GM23248 (cell line): ENCODE measurements around the gene SLAMF1. TPM values are rescaled to one million over a fixed set of nuclear protein-coding genes. Genes with fewer than 3 reads are reported as not detected.

ENCODE experiments used
- DNase-seq: peaks from one replicate; pipeline ENCODE4 v3.0.0-alpha.2; 2015
- H2AFZ ChIP-seq: fragments of 200-600 bp; sonication (generic); 2 replicates; pipeline ENCODE4 v1.6.1; 2016; ENCODE audit warnings: antibody characterized with exemption
- H3F3A ChIP-seq: fragments of 200-600 bp; sonication (generic); 2 replicates; pipeline ENCODE4 v1.6.1; 2016; ENCODE audit warnings: mild to moderate bottlenecking, antibody characterized with exemption, mixed run types; ENCODE audit not compliant: insufficient read depth
- H3K27ac ChIP-seq: fragments of 200-600 bp; sonication (generic); 2 replicates; pipeline ENCODE4 v1.5.1; 2016; ENCODE audit warnings: mild to moderate bottlenecking
- H3K27me3 ChIP-seq: fragments of 200-600 bp; sonication (generic); replicated peaks from 2 replicates; pipeline ENCODE4 v1.6.1; 2016; ENCODE audit warnings: mild to moderate bottlenecking; ENCODE audit not compliant: insufficient read depth
- H3K36me3 ChIP-seq: fragments of 200-600 bp; sonication (generic); 2 replicates; pipeline ENCODE4 v1.6.1; 2016; ENCODE audit warnings: low read depth, mild to moderate bottlenecking
- H3K4me1 ChIP-seq: fragments of 200-600 bp; sonication (generic); 2 replicates; pipeline ENCODE4 v1.6.1; 2016; ENCODE audit warnings: mild to moderate bottlenecking; ENCODE audit not compliant: insufficient read depth
- H3K4me2 ChIP-seq: fragments of 200-600 bp; sonication (generic); one replicate; pipeline ENCODE4 v1.6.1; 2016; ENCODE audit warnings: mild to moderate bottlenecking; ENCODE audit not compliant: unreplicated experiment
- H3K4me3 ChIP-seq: fragments of 200-600 bp; sonication (generic); 2 replicates; pipeline ENCODE4 v1.5.1; 2016; ENCODE audit warnings: mild to moderate bottlenecking
- H3K79me2 ChIP-seq: fragments of 200-600 bp; sonication (generic); 2 replicates; pipeline ENCODE4 v1.6.1; 2016; ENCODE audit warnings: mild to moderate bottlenecking; ENCODE audit not compliant: insufficient read depth
- H3K9ac ChIP-seq: fragments of 200-600 bp; sonication (generic); 2 replicates; pipeline ENCODE4 v1.6.1; 2016; ENCODE audit warnings: mild to moderate bottlenecking
- H3K9me2 ChIP-seq: fragments of 200-600 bp; sonication (generic); 2 replicates; pipeline ENCODE4 v1.6.1; 2016; ENCODE audit warnings: mixed run types, mild to moderate bottlenecking, moderate library complexity; ENCODE audit not compliant: insufficient read depth
- H3K9me3 ChIP-seq: fragments of 200-600 bp; sonication (generic); one replicate; pipeline ENCODE4 v1.6.1; 2017; ENCODE audit warnings: low read depth
- H4K20me1 ChIP-seq: fragments of 200-600 bp; sonication (generic); 2 replicates; pipeline ENCODE4 v1.6.0; 2016; ENCODE audit not compliant: insufficient read depth
- EZH2 ChIP-seq: fragments of 200-600 bp; sonication (generic); IDR thresholded peaks from 2 replicates; pipeline ENCODE4 v1.6.1; 2018; ENCODE audit warnings: antibody characterized with exemption, mild to moderate bottlenecking; ENCODE audit not compliant: insufficient read depth, poor library complexity, severe bottlenecking
- EZH2phosphoT487 ChIP-seq: fragments of 200-600 bp; sonication (generic); IDR thresholded peaks from 2 replicates; pipeline ENCODE4 v1.6.1; 2018; ENCODE audit warnings: antibody characterized with exemption, moderate library complexity, mild to moderate bottlenecking, low read depth; ENCODE audit not compliant: insufficient read depth
- WGBS, 2 experiments: methylation state at CpG; one replicate each; pipeline ENCODE4 v1.1.6; 2015 to 2017; ENCODE audit warnings: low lambda C conversion rate in 2 of 2, low coverage in 1 of 2; ENCODE audit errors: missing lambda C conversion rate in 2 of 2; 5-methylcytosine and 5-hydroxymethylcytosine counted together
- in situ Hi-C: fragments of 300-500 bp; cut with MboI; formaldehyde crosslinking; loops from 2 replicates; pipeline ENCODE4 v1.15.0; 2020
- polyA plus RNA-seq: library from polyadenylated mRNA; unstranded; fragments of >200 nt; fragmentation: Nextera tagmentation; extraction: Ambion mirVana; gene quantifications from 2 replicates; pipeline ENCODE4 v1.2.1, GENCODE V29; 2016
- total RNA-seq: library from RNA; depleted of rRNA; stranded (reverse); fragments of >200 nt; shearing (Covaris generic); gene quantifications from 2 replicates; pipeline ENCODE4 v1.2.3, GENCODE V29; 2014

SLAMF1 gene
- total and polyA plus RNA-seq, 2 experiments from 2014 or later, result not detected

DNA sequence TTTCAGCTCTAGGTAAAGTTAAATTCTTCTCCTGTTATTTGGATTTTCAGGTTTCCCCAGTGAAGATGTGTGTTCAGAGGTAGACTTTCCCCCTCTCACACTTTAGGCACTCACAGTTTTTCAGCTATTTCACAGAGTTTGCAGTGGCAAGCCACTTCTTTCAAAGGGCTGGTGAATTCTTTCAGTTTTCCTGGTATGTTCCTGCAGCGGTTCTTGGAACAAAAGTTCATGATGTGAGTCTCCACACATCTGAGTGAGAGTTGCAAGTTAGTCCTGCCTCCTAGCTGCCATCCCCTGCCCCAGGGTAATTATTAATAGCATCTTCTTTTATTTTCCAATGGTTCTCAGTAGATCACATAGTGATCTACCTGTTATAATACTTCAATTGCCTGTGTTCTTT lies 40.2 kb downstream of the SLAMF1 start:
- Histone ChIP-seq H4K20me1 (no peaks in the 10 kb centered on the region), H3K4me1 (no peaks in the 10 kb centered on the region), H3K4me3 (no peak overlapping the region), H3F3A (no peaks in the 10 kb centered on the region), H3K9me2 (no peaks in the 10 kb centered on the region), H3K27me3 (0 out of 2 replicates have a peak, but pooled peaks cover 24% of the 10 kb centered on the region), H3K4me2 (no peak overlapping the region), H2AFZ (no peak overlapping the region), H3K27ac (no peak overlapping the region), H3K79me2 (no peaks in the 10 kb centered on the region), H3K36me3 (no peaks in the 10 kb centered on the region), H3K9ac (no peak overlapping the region), H3K9me3 (no peaks in the 10 kb centered on the region)
- 53 to 55% methylated on average over 1 of the region's 1 CpG for WGBS, 2 experiments
- TF ChIP-seq EZH2 (no peak), EZH2phosphoT487 (no peak)
- in situ Hi-C loops, result loop anchor here (10.0 kb wide), 1 partner anchor 172 kb away; no protein-coding TSS in a partner anchor
- DNase-seq, result no peak

DNA sequence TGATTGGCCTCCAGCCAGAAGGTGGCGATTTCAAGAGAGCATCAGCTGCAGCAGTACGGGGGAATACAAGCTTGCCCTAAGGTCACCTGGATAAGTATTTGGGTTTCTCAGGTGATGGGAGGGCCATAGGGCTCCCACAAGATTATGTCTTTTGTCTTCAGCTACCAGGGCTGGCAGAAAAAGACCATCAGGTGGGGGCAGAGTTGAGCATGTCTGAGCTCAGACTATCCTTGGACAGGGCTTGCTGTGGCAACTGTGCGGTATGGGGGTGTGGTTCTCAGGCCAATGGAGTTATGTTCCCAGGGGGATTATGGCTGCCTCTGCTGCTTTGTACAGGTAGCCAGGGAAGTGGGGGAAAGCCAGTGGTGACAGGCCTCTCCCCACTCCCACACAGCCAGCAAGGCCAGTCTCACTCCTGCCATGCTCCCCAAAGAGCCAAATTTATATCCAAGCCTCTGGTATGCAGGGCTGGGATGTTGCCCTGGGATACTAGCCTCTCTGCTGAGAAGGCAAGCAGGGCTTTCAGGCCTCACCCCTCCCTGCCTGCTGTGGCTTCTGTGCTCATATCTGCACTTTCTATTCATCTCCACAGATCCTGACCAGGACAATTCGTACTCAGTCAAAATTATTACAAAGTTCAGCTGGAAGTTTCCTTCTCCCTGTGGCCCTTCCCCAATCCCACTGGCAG lies 40.9 kb downstream of the SLAMF1 start:
- H3K4me1 ChIP-seq, result no peaks in the 10 kb centered on the region
- no peak overlapping the region for H2AFZ ChIP-seq
- H3K4me3 ChIP-seq, result no peak overlapping the region
- in situ Hi-C loops, result loop anchor here (10.0 kb wide), 1 partner anchor 171 kb away; no protein-coding TSS in a partner anchor
- WGBS, 2 experiments, result 38 to 41% methylated on average over 4 of the region's 4 CpGs
- no peaks in the 10 kb centered on the region for H3K9me3 ChIP-seq
- H3K36me3 ChIP-seq, result no peaks in the 10 kb centered on the region
- no peaks in the 10 kb centered on the region for H3K79me2 ChIP-seq
- H4K20me1 ChIP-seq, result no peaks in the 10 kb centered on the region
- H3K4me2 ChIP-seq, result no peak overlapping the region
- no peaks in the 10 kb centered on the region for H3F3A ChIP-seq
- no peak overlapping the region for H3K9ac ChIP-seq
- H3K9me2 ChIP-seq, result no peaks in the 10 kb centered on the region
- no peak for DNase-seq
- 0 out of 2 replicates have a peak, but pooled peaks cover 18% of the 10 kb centered on the region for H3K27me3 ChIP-seq
- TF ChIP-seq EZH2 (no peak), EZH2phosphoT487 (no peak)
- H3K27ac ChIP-seq, result no peak overlapping the region

DNA sequence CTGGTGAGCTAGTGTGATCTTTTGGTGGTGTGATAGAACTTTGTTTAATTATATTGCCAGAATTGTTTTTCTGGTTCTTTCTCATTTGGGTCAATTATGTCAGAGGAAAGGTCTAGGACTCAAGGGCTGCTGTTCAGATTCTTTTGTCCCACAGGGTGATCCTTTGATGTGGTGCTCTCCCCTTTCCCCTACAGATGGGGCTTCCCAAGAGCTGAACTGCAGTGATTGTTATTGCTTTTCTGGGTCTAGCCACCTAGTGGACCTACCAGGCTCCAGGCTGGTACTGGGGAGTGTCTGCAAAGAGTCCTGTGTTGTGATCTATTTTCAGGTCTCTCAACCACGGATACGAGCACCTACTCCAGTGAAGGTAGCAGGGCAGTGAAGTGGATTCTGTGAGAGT lies 41.6 kb downstream of the SLAMF1 start:
- H3K27me3 ChIP-seq, result 0 out of 2 replicates have a peak, but pooled peaks cover 15% of the 10 kb centered on the region
- no peak overlapping the region for H3K9ac ChIP-seq
- TF ChIP-seq EZH2phosphoT487, result no peak
- in situ Hi-C loops, result loop anchor here (10.0 kb wide), 1 partner anchor 170 kb away; no protein-coding TSS in a partner anchor
- H3K79me2 ChIP-seq, result no peaks in the 10 kb centered on the region
- no peak overlapping the region for H2AFZ ChIP-seq
- no peaks in the 10 kb centered on the region for H3K9me3 ChIP-seq
- no peak overlapping the region for H3K4me2 ChIP-seq
- H3K9me2 ChIP-seq, result no peaks in the 10 kb centered on the region
- DNase-seq, result no peak
- no peaks in the 10 kb centered on the region for H3K4me1 ChIP-seq
- no peak overlapping the region for H3K27ac ChIP-seq
- no peak overlapping the region for H3K4me3 ChIP-seq
- H3K36me3 ChIP-seq, result no peaks in the 10 kb centered on the region
- no peaks in the 10 kb centered on the region for H3F3A ChIP-seq
- no peaks in the 10 kb centered on the region for H4K20me1 ChIP-seq
- WGBS, 2 experiments, result 61 to 72% methylated on average over 2 of the region's 2 CpGs

DNA sequence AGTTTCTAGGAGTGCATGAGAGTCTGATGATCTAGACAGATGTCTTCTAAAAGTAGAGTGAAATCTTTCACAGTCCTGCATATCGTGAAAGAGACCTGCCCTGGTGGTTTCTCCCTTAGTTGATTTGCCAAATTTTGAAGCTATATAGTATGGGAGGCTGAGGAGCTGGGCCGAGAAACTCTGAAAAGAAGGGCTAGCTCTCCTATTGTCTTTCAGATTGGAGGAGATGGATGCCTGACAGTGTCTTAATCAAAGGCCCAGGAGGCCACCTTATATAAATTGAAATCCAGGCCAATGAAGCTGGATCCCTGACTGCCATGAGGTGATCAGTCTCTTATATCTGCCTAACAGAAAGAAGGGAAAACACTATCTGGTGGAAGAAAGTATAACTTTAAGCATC lies 49.1 kb downstream of the SLAMF1 start:
- H4K20me1 ChIP-seq, result no peaks in the 10 kb centered on the region
- no peaks in the 10 kb centered on the region for H3K4me1 ChIP-seq
- H2AFZ ChIP-seq, result no peak overlapping the region
- in situ Hi-C loops, result no loop called here
- DNase-seq, result no peak
- H3K4me3 ChIP-seq, result no peak overlapping the region
- no peaks in the 10 kb centered on the region for H3K9me3 ChIP-seq
- no peaks in the 10 kb centered on the region for H3K36me3 ChIP-seq
- H3K9me2 ChIP-seq, result no peaks in the 10 kb centered on the region
- no peak overlapping the region for H3K9ac ChIP-seq
- H3K4me2 ChIP-seq, result no peak overlapping the region
- TF ChIP-seq EZH2 (no peak), EZH2phosphoT487 (no peak)
- H3K27ac ChIP-seq, result no peak overlapping the region
- no peaks in the 10 kb centered on the region for H3F3A ChIP-seq
- 13 to 19% methylated on average over 2 of the region's 2 CpGs for WGBS, 2 experiments
- no peaks in the 10 kb centered on the region for H3K79me2 ChIP-seq
- H3K27me3 ChIP-seq, result no peaks in the 10 kb centered on the region
